Heart right ventricle (tissue), 16 donors: ENCODE measurements around the gene CACNA1G. TPM values are rescaled to one million over a fixed set of nuclear protein-coding genes. Genes with fewer than 3 reads are reported as not detected.

Experiments
- ATAC-seq, 8 donors: fragments of 200-7000 bp; cut with Tn5 transposase; one replicate each; pipeline ENCODE4 v1.9.1; 2020; ENCODE audit warnings: mild to moderate bottlenecking in 8 of 8, moderate library complexity in 8 of 8, moderate number of reproducible peaks in 1 of 8
- DNase-seq, 2 donors: peaks; one replicate each; pipeline ENCODE4 v3.0.0-alpha.2; 2020
- H3K27ac ChIP-seq, 10 donors: fragments of 200-600 bp; sonication (generic) in 2 of 10; one replicate each; pipeline versions ENCODE4 v1.5.0 to v1.8.0; 2020 to 2022; ENCODE audit warnings: mild to moderate bottlenecking in 3 of 10
- H3K27me3 ChIP-seq, 7 donors: fragments of 200-600 bp; one replicate each; pipeline ENCODE4 v1.8.0; 2021 to 2022; ENCODE audit warnings: mild to moderate bottlenecking in 2 of 7
- H3K36me3 ChIP-seq, 9 donors: fragments of 200-600 bp; sonication (generic) in 1 of 9; one replicate each; pipeline versions ENCODE4 v1.5.0 to v1.8.0; 2020 to 2022; ENCODE audit warnings: mild to moderate bottlenecking in 2 of 9
- H3K4me1 ChIP-seq, 9 donors: fragments of 200-600 bp; sonication (generic) in 1 of 9; one replicate each; pipeline versions ENCODE4 v1.5.0 to v1.8.0; 2020 to 2022; ENCODE audit warnings: mild to moderate bottlenecking in 4 of 9
- H3K4me3 ChIP-seq, 10 donors: fragments of 200-600 bp; sonication (generic) in 2 of 10; one replicate each; pipeline versions ENCODE4 v1.5.0 to v1.8.0; 2020 to 2022; ENCODE audit warnings: mild to moderate bottlenecking in 7 of 10, moderate library complexity in 2 of 10
- H3K9me3 ChIP-seq, 11 donors: fragments of 200-600 bp in 10 of 11; sonication (generic) in 2 of 11; one replicate each; pipeline versions ENCODE4 v1.5.0 to v1.8.0; 2013 to 2022; ENCODE audit warnings: mild to moderate bottlenecking in 2 of 11, control low read depth in 1 of 11, moderate library complexity in 1 of 11
- CTCF ChIP-seq, 9 donors: fragments of 200-600 bp; sonication (generic) in 2 of 9; IDR thresholded peaks; one replicate each; pipeline versions ENCODE4 v1.5.0 to v1.8.0; 2021 to 2022; ENCODE audit warnings: antibody characterized with exemption in 9 of 9, mild to moderate bottlenecking in 5 of 9, moderate library complexity in 1 of 9
- WGBS, 2 donors: extraction: QIAGEN DNeasy Blood & Tissue Kit; methylation state at CpG; one replicate each; pipeline ENCODE4 v1.1.7; 2013; ENCODE audit warnings: inconsistent platforms in 1 of 2; 5-methylcytosine and 5-hydroxymethylcytosine counted together
- intact Hi-C, 10 donors: fragments of 100-400 bp; cut with DNase I; formaldehyde crosslinking; loops; one replicate each; pipeline versions ENCODE4 v1.11.1 to v1.14.2; 2022
- polyA plus RNA-seq, 2 donors: library from polyadenylated mRNA; stranded (reverse); fragments of 200-250 nt; gene quantifications; one replicate each; pipeline ENCODE4 v1.2.3, GENCODE V29; 2013
- total RNA-seq, 10 donors: library from RNA; stranded (reverse); fragmentation: NEBNext Ultra II Directional in 3 of 10; extraction: Animal tissue kit (Norgen Biotek cat#: 25700) in 3 of 10; gene quantifications; one replicate each; pipeline versions ENCODE4 v1.2.1 to v1.2.4, GENCODE V29; 2021 to 2023
- donor health status: Arrhythmogenic right ventricular cardiomyopathy.
- donor health status: ischemic (EF 13 %, LVEDD 7.1; RV severe dilation, severe dysfunction).
- donor health status: healthy with polysubstance abuse.
- donor health status: DM: no; HTN: yes; CAD: no.
- donor health status: DM: no; HTN: no; CAD: no.
- donor health status: ischemic (EF 25% LVEDD 6.9; RV normal size, moderate dysfunction).
- donor health status: ischemic (EF 25% LVEDD 5.7; RV mildly dilated, moderate dysfunction).
- donor health status: healthy.
- donor health status: DM: yes; HTN: yes; CAD: no.
- donor health status: Ischemic cardiomyopathy.
- donor health status: ischemic (EF 35%, LVEDD 5.7; RV mildly dilated, moderate dysfunction).
- donor health status: nonischemic (EF 11% LVEDD 7.7; RV severe dilation, severe dysfunction).
- donor health status: DM: yes; HTN: yes; CAD: no.
- donor health status: PGD.
- donor health status: ischemic (EF 29% LVEDD 5.4; RV normal size, mild dysfunction).
- donor health status: nonischemic (EF 23%, LVEDD 6.1; RV moderate dilation, normal function).

CACNA1G gene
- total and polyA plus RNA-seq, 12 donors = 0.04 to 0.46 (median 0.24) TPM

GRCh38 chr17:50611634-50612033, 51.1 kb downstream of the CACNA1G start:
- intact Hi-C loops = loop anchor here in 8 of 10 donors (2.0 to 5.0 kb wide), 3 partner anchors 59 to 129 kb away; no protein-coding TSS in a partner anchor
- no peaks in the 10 kb centered on the region for H3K9me3 ChIP-seq
- no peak for TF ChIP-seq CTCF (IDR thresholded peaks at IDR 0.05)
- ATAC-seq (no peak), DNase-seq (no peak)
- H3K36me3 ChIP-seq = no peaks in the 10 kb centered on the region
- H3K27ac ChIP-seq = no peak overlapping the region
- H3K4me1 ChIP-seq = peaks cover 0 to 9% (median 0%) of the 10 kb centered on the region in 9 donors
- WGBS, 2 donors = 93% methylated on average over 6 of the region's 6 CpGs
- peaks cover 0 to 36% (median 13%) of the 10 kb centered on the region in 7 donors for H3K27me3 ChIP-seq
- no peak overlapping the region for H3K4me3 ChIP-seq

- intact Hi-C loops = loop anchor here in 8 of 10 donors (2.0 to 5.0 kb wide), 3 partner anchors 60 to 130 kb away; no protein-coding TSS in a partner anchor
These were observed 51.8 kb downstream of the CACNA1G start for GRCh38 chr17:50612281-50612680.

GRCh38 chr17:50613007-50613992, 52.8 kb downstream of the CACNA1G start:
- H3K4me3 ChIP-seq = no peak overlapping the region
- peaks cover 0 to 12% (median 0%) of the 10 kb centered on the region in 9 donors for H3K4me1 ChIP-seq
- H3K36me3 ChIP-seq = no peaks in the 10 kb centered on the region
- peaks cover 0 to 26% (median 7%) of the 10 kb centered on the region in 7 donors for H3K27me3 ChIP-seq
- 59 to 70% methylated on average over 26 of the region's 26 CpGs for WGBS, 2 donors
- DNase-seq = no peak
- peak in 7 of 9 donors; percentile 24 to 64 (median 54) for TF ChIP-seq CTCF (IDR thresholded peaks at IDR 0.05)
- no peaks in the 10 kb centered on the region for H3K9me3 ChIP-seq
- H3K27ac ChIP-seq = no peak overlapping the region
- intact Hi-C loops = loop anchor here in 8 of 10 donors (2.0 to 5.0 kb wide), 3 partner anchors 61 to 131 kb away; no protein-coding TSS in a partner anchor
- ATAC-seq = peak in 3 of 8 donors; percentile 41 to 63 (median 57)

More at GRCh38 chr17:50612281-50612680, 51.8 kb downstream of the CACNA1G start:
- Histone ChIP-seq H3K4me1 (peaks cover 0 to 9% (median 0%) of the 10 kb centered on the region in 9 donors), H3K36me3 (no peaks in the 10 kb centered on the region), H3K27ac (no peak overlapping the region), H3K9me3 (no peaks in the 10 kb centered on the region), H3K4me3 (no peak overlapping the region), H3K27me3 (peaks cover 0 to 33% (median 11%) of the 10 kb centered on the region in 7 donors)
- WGBS, 2 donors = 80 to 95% methylated on average over 12 of the region's 12 CpGs
- TF ChIP-seq CTCF (IDR thresholded peaks at IDR 0.05) = no peak
- DNase-seq = no peak
- ATAC-seq = no peak

- TF ChIP-seq CTCF (IDR thresholded peaks at IDR 0.05) = no peak
- WGBS, 2 donors = 80 to 86% methylated on average over 11 of the region's 11 CpGs
These were observed 54.0 kb downstream of the CACNA1G start for GRCh38 chr17:50614471-50615051.

More at GRCh38 chr17:50614471-50615051, 54.0 kb downstream of the CACNA1G start:
- no peaks in the 10 kb centered on the region for H3K36me3 ChIP-seq
- H3K4me1 ChIP-seq = peaks cover 0 to 25% (median 0%) of the 10 kb centered on the region in 9 donors
- H3K27me3 ChIP-seq = peaks cover 0 to 15% (median 3%) of the 10 kb centered on the region in 7 donors
- H3K9me3 ChIP-seq = no peaks in the 10 kb centered on the region
- no peak overlapping the region for H3K27ac ChIP-seq
- intact Hi-C loops = loop anchor here in 6 of 10 donors (5.0 kb wide), 2 partner anchors 62 to 132 kb away; no protein-coding TSS in a partner anchor
- no peak for DNase-seq
- H3K4me3 ChIP-seq = no peak overlapping the region
- no peak for ATAC-seq
